ENCODE results near the gene RHOBTB1.
"Not testable (repeated sequence)": the region's sequence is repeated elsewhere in the genome, so short reads cannot be mapped to it uniquely, and the experiment has no call there.

RHOBTB1 gene

DNA sequence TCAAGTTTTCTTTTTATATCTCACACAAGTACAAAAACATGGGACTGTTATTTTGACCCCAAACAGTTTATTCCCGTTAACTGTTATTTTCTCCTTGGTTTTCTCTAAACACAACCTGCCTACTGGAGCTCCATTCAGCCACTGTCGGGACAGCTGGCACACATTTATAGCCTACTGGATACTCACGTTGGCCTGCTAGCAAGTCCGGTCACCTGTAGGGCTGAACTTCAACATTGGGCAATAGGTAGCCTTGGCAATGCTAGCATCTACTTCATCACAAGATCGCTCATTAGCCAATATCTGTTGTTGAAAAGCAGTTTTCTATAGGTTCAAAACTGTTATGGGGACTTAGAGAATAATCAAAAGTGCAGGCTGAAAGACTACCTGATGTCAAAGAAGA, 32.3 kb downstream of the RHOBTB1 start:
- TF ChIP-seq, protein P1, sequence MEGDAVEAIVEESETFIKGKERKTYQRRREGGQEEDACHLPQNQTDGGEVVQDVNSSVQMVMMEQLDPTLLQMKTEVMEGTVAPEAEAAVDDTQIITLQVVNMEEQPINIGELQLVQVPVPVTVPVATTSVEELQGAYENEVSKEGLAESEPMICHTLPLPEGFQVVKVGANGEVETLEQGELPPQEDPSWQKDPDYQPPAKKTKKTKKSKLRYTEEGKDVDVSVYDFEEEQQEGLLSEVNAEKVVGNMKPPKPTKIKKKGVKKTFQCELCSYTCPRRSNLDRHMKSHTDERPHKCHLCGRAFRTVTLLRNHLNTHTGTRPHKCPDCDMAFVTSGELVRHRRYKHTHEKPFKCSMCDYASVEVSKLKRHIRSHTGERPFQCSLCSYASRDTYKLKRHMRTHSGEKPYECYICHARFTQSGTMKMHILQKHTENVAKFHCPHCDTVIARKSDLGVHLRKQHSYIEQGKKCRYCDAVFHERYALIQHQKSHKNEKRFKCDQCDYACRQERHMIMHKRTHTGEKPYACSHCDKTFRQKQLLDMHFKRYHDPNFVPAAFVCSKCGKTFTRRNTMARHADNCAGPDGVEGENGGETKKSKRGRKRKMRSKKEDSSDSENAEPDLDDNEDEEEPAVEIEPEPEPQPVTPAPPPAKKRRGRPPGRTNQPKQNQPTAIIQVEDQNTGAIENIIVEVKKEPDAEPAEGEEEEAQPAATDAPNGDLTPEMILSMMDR (IDR thresholded peaks at IDR 0.05; ENCODE audit: low read depth, low read length) = no peak
- TF ChIP-seq, protein P2, sequence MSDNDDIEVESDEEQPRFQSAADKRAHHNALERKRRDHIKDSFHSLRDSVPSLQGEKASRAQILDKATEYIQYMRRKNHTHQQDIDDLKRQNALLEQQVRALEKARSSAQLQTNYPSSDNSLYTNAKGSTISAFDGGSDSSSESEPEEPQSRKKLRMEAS (IDR thresholded peaks at IDR 0.05; ENCODE audit: low read depth, low read length) = no peak
- TF ChIP-seq POLR2A (IDR thresholded peaks at IDR 0.05; ENCODE audit: extremely low read depth, insufficient read length) = no peak
- TF ChIP-seq MYC (IDR thresholded peaks at IDR 0.05; ENCODE audit: low read depth, low read length) = no peak
- H3K4me3 ChIP-seq (ENCODE audit: low read depth, low read length) = no peak overlapping the region
- no peak for DNase-seq (ENCODE audit: low read depth)

DNA sequence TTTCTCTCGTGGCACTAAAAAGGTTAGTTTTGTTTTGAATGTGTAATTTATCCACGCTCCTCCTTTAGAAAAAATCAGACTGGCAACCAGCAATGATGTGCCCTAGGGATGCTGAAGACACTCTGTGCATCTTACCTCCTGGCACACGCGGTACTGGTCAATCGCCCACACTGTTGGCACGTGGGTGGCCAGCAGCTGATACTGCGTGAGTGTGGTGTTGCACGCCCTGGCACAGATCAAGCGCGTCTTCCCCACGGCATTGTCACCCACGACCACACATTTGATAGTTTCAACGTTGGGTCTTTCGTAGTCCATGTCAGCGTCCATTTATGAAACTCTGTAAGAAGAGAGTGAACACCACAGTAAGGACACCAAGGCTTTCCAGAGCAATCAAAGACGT, 32.8 kb downstream of the RHOBTB1 start:
- no peak for DNase-seq (ENCODE audit: low read depth)
- TF ChIP-seq, protein P2 (IDR thresholded peaks at IDR 0.05; ENCODE audit: low read depth, low read length) = no peak
- TF ChIP-seq, protein P1 (IDR thresholded peaks at IDR 0.05; ENCODE audit: low read depth, low read length) = no peak
- TF ChIP-seq MYC (IDR thresholded peaks at IDR 0.05; ENCODE audit: low read depth, low read length) (no peak), POLR2A (IDR thresholded peaks at IDR 0.05; ENCODE audit: extremely low read depth, insufficient read length) (no peak)
- no peak overlapping the region for H3K4me3 ChIP-seq (ENCODE audit: low read depth, low read length)

DNA sequence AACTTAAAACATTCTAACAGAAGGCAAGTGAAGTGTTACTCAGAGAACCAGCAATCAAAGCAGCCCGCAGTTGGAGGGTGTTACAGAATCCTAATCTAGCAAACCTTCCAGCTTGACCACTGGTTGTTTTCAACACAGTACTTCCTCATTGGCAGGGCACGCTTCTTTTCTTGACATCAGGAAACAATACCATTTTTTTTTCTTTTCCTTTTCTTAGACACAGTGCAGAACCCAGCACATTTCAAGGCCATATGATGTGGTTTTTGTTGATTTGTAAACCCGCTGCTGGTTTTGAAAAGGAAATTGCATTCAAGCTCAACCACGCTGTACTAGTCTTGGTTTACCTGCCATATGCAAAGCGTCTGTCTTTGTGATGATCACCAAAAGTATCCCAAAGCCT, 33.4 kb downstream of the RHOBTB1 start:
- no peak overlapping the region for H3K4me3 ChIP-seq (ENCODE audit: low read depth, low read length)
- peak; percentile 19 for DNase-seq (ENCODE audit: low read depth)
- no peak for TF ChIP-seq POLR2A (IDR thresholded peaks at IDR 0.05; ENCODE audit: extremely low read depth, insufficient read length)
- TF ChIP-seq, protein P1 (IDR thresholded peaks at IDR 0.05; ENCODE audit: low read depth, low read length) = no peak
- TF ChIP-seq MYC (IDR thresholded peaks at IDR 0.05; ENCODE audit: low read depth, low read length) = no peak
- TF ChIP-seq, protein P2 (IDR thresholded peaks at IDR 0.05; ENCODE audit: low read depth, low read length) = no peak

DNA sequence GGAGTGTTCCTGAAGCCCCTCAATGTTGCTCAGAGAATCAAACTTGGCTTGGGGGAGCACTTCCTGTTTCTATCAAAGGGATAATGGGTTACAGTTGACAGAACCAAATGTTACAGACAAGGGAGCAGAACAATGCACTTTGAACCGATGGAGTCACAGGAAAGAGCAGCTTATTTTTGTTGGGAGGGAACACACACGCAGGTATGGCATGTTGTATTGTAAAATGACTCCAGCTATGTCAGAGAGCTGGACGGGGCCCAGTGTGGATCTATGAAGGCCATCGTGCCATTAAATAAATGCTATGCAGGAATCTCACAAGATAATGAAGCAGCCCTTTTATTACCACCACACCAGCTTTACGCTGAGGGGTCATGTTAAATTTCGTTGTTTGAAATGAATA, 35.1 kb downstream of the RHOBTB1 start:
- TF ChIP-seq, protein P2 (IDR thresholded peaks at IDR 0.05; ENCODE audit: low read depth, low read length) = no peak
- TF ChIP-seq MYC (IDR thresholded peaks at IDR 0.05; ENCODE audit: low read depth, low read length) (no peak), POLR2A (IDR thresholded peaks at IDR 0.05; ENCODE audit: extremely low read depth, insufficient read length) (no peak)
- TF ChIP-seq, protein P1 (IDR thresholded peaks at IDR 0.05; ENCODE audit: low read depth, low read length) = no peak
- H3K4me3 ChIP-seq (ENCODE audit: low read depth, low read length) = no peak overlapping the region
- DNase-seq (ENCODE audit: low read depth) = no peak

DNA sequence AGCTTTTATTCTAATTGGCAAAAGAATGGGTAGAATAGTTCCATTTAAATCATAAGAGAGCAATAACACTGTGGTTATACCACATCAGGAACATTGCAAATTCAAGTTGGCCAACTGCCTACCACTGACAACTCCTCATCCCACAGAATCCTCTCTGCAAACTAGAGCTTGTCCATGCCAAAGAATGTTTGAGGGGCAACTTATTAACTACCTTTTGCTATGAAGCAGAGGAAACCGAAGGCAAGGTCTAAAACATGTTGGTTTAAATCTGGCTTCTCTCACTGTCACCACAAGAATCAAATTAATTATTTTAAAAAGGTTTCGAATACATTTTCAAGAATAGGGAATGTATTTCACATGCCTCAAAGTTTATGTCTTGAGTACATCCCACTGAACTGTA, 36.0 kb downstream of the RHOBTB1 start:
- TF ChIP-seq, protein P1 (IDR thresholded peaks at IDR 0.05; ENCODE audit: low read depth, low read length) = no peak
- TF ChIP-seq MYC (IDR thresholded peaks at IDR 0.05; ENCODE audit: low read depth, low read length) = no peak
- no peak for TF ChIP-seq POLR2A (IDR thresholded peaks at IDR 0.05; ENCODE audit: extremely low read depth, insufficient read length)
- TF ChIP-seq, protein P2 (IDR thresholded peaks at IDR 0.05; ENCODE audit: low read depth, low read length) = no peak
- H3K4me3 ChIP-seq (ENCODE audit: low read depth, low read length) = no peak overlapping the region
- no peak for DNase-seq (ENCODE audit: low read depth)

DNA sequence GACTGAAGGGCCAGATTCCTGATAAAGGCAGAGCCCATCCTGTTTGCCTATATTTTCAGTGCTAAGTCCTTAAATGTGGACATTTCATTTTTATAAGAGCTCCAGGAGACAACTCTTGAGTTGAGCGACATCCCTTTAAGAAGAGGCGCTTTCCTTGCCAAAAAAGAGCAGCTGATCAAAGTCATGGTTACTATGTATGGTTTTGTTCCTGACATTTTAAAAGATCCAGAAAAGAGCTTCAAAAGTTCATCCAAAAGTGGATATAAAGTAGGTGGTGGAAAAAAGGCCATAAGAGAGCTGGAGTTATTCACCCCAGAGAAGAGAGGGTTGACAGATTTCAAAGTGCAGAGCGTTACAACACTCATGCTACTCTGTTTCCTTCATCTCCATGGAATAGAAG, 36.7 kb downstream of the RHOBTB1 start:
- DNase-seq (ENCODE audit: low read depth) = no peak
- H3K4me3 ChIP-seq (ENCODE audit: low read depth, low read length) = no peak overlapping the region
- TF ChIP-seq, protein P2 (IDR thresholded peaks at IDR 0.05; ENCODE audit: low read depth, low read length) = no peak
- TF ChIP-seq MYC (IDR thresholded peaks at IDR 0.05; ENCODE audit: low read depth, low read length) (no peak), POLR2A (IDR thresholded peaks at IDR 0.05; ENCODE audit: extremely low read depth, insufficient read length) (no peak)
- TF ChIP-seq, protein P1 (IDR thresholded peaks at IDR 0.05; ENCODE audit: low read depth, low read length) = no peak

DNA sequence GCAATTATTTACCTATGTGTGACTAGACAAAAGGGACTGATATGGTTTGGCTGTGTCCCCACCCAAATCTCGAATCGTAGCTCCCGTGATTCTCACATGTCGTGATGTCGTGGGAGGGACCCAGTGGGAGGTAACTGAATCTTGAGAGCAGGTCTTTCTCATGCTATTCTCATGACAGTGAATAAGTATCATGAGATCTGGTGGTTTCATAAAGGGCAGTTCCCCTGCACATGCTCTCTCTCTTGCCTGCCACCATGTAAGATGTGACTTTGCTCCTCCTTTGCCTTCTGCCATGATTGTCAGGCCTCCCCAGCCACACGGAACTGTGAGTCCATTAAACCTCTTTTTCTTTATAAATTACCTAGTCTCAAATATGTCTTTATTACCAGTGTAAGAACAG, 37.2 kb downstream of the RHOBTB1 start:
- not testable (repeated sequence) for DNase-seq (ENCODE audit: low read depth); H3K4me3 ChIP-seq (ENCODE audit: low read depth, low read length)
